PFSK-1 (cell line): ENCODE measurements around the gene GNB1.

Experiments used
- FOXP2 ChIP-seq: optimal IDR thresholded peaks from 2 replicates; pipeline ENCODE3; 2011; ENCODE audit warnings: borderline replicate concordance, control low read depth, inconsistent platforms; ENCODE audit not compliant: insufficient read depth; ENCODE audit errors: extremely low read length, extremely low read depth
- POLR2AphosphoS5 ChIP-seq: IDR thresholded peaks from 2 replicates; pipeline ENCODE4 v1.6.1; 2012; ENCODE audit warnings: low read depth, mild to moderate bottlenecking, control low read depth, low read length, moderate library complexity
- SIN3A ChIP-seq: IDR thresholded peaks from 2 replicates; pipeline ENCODE4 v1.6.1; 2012; ENCODE audit warnings: mild to moderate bottlenecking, low read length, moderate library complexity, borderline replicate concordance; ENCODE audit not compliant: insufficient read depth
- TAF1 ChIP-seq: IDR thresholded peaks from 2 replicates; pipeline ENCODE4 v1.6.1; 2012; ENCODE audit warnings: low read length, control low read depth, borderline replicate concordance; ENCODE audit not compliant: insufficient read depth
- TF ChIP-seq, protein P1 (sequence below), 2 experiments: IDR thresholded peaks; 2 replicates each; pipeline versions ENCODE4 v1.6.1 to v1.8.0; 2011 to 2012; ENCODE audit warnings: low read depth in 2 of 2, low read length in 2 of 2, control low read depth in 1 of 2, inconsistent platforms in 1 of 2, mild to moderate bottlenecking in 1 of 2, moderate library complexity in 1 of 2; ENCODE audit not compliant: insufficient read depth in 1 of 2

DNA sequence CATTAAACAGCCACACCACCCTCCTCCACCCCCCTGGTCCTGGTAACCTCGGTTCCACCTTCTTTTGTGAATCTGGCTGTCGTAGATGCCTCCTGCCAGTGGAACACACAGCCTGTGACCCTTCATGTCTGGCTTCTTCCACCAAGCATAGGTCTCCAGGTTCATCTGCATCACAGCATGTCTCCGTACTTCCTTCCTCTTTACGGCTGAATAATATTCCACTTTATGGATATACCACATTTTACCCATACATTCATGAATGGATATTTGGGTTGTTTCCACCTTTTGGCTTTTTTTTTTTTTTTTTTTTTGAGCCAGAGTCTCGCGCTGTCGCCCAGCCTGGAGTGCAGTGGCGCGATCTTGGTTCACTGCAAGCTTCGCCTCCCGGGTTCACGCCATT, 12.3 kb upstream of the GNB1 start:
- TF ChIP-seq POLR2AphosphoS5 (no peak), TAF1 (no peak), SIN3A (no peak), FOXP2 (no peak)
- TF ChIP-seq, protein P1, sequence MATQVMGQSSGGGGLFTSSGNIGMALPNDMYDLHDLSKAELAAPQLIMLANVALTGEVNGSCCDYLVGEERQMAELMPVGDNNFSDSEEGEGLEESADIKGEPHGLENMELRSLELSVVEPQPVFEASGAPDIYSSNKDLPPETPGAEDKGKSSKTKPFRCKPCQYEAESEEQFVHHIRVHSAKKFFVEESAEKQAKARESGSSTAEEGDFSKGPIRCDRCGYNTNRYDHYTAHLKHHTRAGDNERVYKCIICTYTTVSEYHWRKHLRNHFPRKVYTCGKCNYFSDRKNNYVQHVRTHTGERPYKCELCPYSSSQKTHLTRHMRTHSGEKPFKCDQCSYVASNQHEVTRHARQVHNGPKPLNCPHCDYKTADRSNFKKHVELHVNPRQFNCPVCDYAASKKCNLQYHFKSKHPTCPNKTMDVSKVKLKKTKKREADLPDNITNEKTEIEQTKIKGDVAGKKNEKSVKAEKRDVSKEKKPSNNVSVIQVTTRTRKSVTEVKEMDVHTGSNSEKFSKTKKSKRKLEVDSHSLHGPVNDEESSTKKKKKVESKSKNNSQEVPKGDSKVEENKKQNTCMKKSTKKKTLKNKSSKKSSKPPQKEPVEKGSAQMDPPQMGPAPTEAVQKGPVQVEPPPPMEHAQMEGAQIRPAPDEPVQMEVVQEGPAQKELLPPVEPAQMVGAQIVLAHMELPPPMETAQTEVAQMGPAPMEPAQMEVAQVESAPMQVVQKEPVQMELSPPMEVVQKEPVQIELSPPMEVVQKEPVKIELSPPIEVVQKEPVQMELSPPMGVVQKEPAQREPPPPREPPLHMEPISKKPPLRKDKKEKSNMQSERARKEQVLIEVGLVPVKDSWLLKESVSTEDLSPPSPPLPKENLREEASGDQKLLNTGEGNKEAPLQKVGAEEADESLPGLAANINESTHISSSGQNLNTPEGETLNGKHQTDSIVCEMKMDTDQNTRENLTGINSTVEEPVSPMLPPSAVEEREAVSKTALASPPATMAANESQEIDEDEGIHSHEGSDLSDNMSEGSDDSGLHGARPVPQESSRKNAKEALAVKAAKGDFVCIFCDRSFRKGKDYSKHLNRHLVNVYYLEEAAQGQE (IDR thresholded peaks at IDR 0.05; ENCODE audit: insufficient read depth in 1 of 2, low read depth in 2 of 2, low read length in 2 of 2) = no peak
